Measurements from ENCODE around the gene PDZK1IP1.
"Not testable (repeated sequence)": the region's sequence is repeated elsewhere in the genome, so short reads cannot be mapped to it uniquely, and the experiment has no call there.

The PDZK1IP1 gene

GRCh38 chr1:47223921-47224675 lies 34.3 kb upstream of the PDZK1IP1 start:
- no peak for DNase-seq (ENCODE audit: low spot score)

GRCh38 chr1:47223174-47223920 lies 33.5 kb upstream of the PDZK1IP1 start:
- DNase-seq (ENCODE audit: low spot score), result no peak

GRCh38 chr1:47222476-47222875 lies 32.6 kb upstream of the PDZK1IP1 start:
- DNase-seq (ENCODE audit: low spot score), result no peak

- DNase-seq (ENCODE audit: low spot score), result no peak
Observed at GRCh38 chr1:47219590-47220220, 29.9 kb upstream of the PDZK1IP1 start.

GRCh38 chr1:47219001-47219400 lies 29.2 kb upstream of the PDZK1IP1 start:
- no peak for DNase-seq (ENCODE audit: low spot score)

- DNase-seq (ENCODE audit: low spot score), result no peak
Observed at GRCh38 chr1:47216278-47217059, 26.6 kb upstream of the PDZK1IP1 start.

- DNase-seq (ENCODE audit: low spot score), result no peak
Observed at GRCh38 chr1:47215713-47216112, 25.9 kb upstream of the PDZK1IP1 start.

GRCh38 chr1:47214549-47214948 lies 24.7 kb upstream of the PDZK1IP1 start:
- no peak for DNase-seq (ENCODE audit: low spot score)

GRCh38 chr1:47213230-47213963 lies 23.6 kb upstream of the PDZK1IP1 start:
- DNase-seq (ENCODE audit: low spot score), result no peak

GRCh38 chr1:47212636-47213229 lies 22.9 kb upstream of the PDZK1IP1 start:
- no peak for DNase-seq (ENCODE audit: low spot score)

GRCh38 chr1:47211796-47212269 lies 22.0 kb upstream of the PDZK1IP1 start:
- DNase-seq (ENCODE audit: low spot score), result no peak

GRCh38 chr1:47210666-47211065 lies 20.8 kb upstream of the PDZK1IP1 start:
- DNase-seq (ENCODE audit: low spot score), result no peak

- DNase-seq (ENCODE audit: low spot score), result no peak
Observed at GRCh38 chr1:47209725-47210325, 20.0 kb upstream of the PDZK1IP1 start.

- DNase-seq (ENCODE audit: low spot score), result no peak
Observed at GRCh38 chr1:47209091-47209490, 19.3 kb upstream of the PDZK1IP1 start.

GRCh38 chr1:47208374-47208850 lies 18.6 kb upstream of the PDZK1IP1 start:
- DNase-seq (ENCODE audit: low spot score), result no peak

- DNase-seq (ENCODE audit: low spot score), result no peak
Observed at GRCh38 chr1:47207803-47208373, 18.1 kb upstream of the PDZK1IP1 start.

GRCh38 chr1:47205918-47206317 lies 16.1 kb upstream of the PDZK1IP1 start:
- DNase-seq (ENCODE audit: low spot score), result no peak

- not testable (repeated sequence) for DNase-seq (ENCODE audit: low spot score)
Observed at GRCh38 chr1:47203504-47203903, 13.7 kb upstream of the PDZK1IP1 start.

- DNase-seq (ENCODE audit: low spot score), result no peak
Observed at GRCh38 chr1:47201179-47201578, 11.3 kb upstream of the PDZK1IP1 start.

GRCh38 chr1:47198214-47198613 lies 8.4 kb upstream of the PDZK1IP1 start:
- DNase-seq (ENCODE audit: low spot score), result no peak

Data from hepatic stellate cell (primary cell).